WI38 (cell line): ENCODE measurements around the gene RBM39.

Experiments used
- H3K4me3 ChIP-seq: 2 replicates; pipeline ENCODE4 v1.5.1; 2011; ENCODE audit warnings: low read depth, mild to moderate bottlenecking, control low read depth, low read length
- TF ChIP-seq, protein P1 (sequence below): IDR thresholded peaks from 2 replicates; pipeline ENCODE4 v1.5.1; 2012; ENCODE audit warnings: low read depth, mild to moderate bottlenecking, control low read depth, low read length

The RBM39 gene

DNA sequence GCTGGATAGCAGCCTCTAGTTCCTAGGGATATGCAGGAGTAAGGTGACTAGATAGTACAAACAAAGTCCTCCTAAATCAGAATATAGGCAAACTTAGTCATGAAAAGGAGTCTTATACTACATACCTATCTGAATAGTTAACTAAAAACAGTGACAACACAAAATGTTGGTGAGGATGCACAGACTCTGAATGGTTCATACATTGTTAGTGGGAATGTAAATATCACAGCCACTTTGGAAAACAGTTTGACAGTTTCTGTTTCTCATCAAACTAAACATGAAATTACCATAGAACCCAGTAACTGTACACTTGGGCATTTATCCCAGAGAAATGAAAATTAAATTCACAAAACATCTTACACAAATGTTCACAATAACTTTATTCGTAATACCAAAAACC lies 60.1 kb downstream of the RBM39 start:
- H3K4me3 ChIP-seq: no peak overlapping the region
- TF ChIP-seq, protein P1, sequence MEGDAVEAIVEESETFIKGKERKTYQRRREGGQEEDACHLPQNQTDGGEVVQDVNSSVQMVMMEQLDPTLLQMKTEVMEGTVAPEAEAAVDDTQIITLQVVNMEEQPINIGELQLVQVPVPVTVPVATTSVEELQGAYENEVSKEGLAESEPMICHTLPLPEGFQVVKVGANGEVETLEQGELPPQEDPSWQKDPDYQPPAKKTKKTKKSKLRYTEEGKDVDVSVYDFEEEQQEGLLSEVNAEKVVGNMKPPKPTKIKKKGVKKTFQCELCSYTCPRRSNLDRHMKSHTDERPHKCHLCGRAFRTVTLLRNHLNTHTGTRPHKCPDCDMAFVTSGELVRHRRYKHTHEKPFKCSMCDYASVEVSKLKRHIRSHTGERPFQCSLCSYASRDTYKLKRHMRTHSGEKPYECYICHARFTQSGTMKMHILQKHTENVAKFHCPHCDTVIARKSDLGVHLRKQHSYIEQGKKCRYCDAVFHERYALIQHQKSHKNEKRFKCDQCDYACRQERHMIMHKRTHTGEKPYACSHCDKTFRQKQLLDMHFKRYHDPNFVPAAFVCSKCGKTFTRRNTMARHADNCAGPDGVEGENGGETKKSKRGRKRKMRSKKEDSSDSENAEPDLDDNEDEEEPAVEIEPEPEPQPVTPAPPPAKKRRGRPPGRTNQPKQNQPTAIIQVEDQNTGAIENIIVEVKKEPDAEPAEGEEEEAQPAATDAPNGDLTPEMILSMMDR: no peak

DNA sequence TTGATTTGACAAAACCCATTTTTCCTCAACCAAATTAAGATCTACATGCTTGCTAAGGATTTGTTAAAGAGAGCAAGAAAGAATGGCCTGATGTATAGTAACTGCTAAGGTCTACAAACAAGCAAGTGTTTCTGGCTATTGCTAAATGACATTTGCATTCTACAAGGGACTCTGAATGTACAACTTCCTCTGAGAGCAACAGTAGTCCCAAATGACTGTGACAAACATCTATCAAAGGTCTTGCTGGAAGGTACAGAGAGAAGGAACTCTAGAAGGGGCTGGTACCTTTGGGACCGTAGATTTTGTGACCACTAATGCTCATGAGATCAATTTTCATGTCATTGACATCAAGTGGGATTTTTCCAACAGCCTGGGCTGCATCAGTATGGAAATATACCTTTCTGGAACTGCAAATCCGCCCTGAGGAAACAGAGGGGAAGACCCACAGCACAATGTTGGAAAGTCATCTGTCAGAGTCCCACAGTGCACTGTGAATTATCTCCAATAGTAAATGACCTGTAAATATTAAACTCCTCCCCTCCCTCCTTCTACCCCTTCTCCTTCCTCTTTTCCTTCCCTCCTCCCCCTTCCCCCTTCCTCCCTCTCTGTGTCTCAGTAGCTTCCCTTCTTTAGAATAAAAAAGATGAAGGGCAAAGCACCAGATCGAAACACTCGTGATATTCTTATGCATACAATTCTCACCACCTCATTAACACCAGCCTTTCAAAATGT lies 61.4 kb downstream of the RBM39 start:
- no peak overlapping the region for H3K4me3 ChIP-seq
- TF ChIP-seq, protein P1: no peak

DNA sequence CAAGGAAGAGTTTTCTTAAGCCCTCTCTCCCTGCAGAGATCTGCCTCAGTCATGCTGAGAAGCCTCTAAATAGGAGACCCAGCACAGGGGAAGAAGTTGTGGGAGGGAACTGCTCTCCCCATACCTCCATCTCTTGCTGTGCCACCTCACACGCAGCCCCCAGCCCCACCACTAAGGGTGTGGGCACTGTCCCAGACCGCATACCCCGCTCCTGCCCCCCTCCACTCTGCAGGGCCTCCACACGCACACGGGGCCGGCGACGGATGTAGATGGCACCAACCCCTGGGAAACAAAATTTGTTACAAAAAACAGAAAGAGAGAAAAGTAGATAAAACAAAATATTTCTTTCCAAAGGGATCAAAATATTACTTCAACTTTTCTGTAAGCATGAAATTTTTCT lies 67.1 kb downstream of the RBM39 start:
- H3K4me3 ChIP-seq: no peak overlapping the region
- TF ChIP-seq, protein P1: no peak

DNA sequence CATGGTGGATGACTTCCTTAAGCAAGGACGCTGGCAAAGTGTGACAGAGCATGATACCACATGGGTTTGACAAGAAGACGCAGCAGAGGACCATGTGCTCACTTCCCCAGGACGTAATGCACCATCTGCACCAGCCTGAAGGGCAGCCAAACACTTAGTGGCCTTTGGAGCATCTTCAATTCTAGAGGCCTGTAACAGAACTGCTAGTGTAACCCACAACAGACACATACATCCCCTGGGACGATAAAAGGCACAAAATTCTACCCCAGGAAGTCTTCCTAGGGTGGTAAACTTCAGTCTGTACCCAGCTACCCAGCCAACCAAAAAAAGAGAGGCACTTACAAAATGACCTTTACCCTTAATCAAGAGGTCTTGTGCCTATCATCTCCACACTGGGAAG lies 68.2 kb downstream of the RBM39 start:
- TF ChIP-seq, protein P1: no peak
- no peak overlapping the region for H3K4me3 ChIP-seq

DNA sequence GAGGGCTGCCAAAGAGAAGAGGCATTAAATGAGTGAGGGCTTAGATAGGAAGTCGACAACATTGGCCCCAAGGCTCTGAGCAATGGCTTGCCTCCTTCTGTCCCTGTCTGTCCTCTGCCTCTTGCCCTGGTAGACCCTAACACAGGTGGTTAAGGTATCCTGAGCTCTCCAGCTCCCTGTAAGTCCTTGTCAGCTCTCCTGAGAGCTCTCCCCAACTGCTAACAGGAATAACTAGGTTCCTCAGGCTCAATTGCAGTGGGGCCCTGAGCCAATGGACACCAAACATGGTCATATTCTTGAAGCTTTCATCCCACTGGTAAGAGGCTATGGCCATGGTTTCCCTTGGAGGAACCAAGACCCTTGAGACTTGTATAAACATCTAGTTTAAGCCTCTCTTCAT lies 72.4 kb downstream of the RBM39 start:
- no peak overlapping the region for H3K4me3 ChIP-seq
- TF ChIP-seq, protein P1: no peak

DNA sequence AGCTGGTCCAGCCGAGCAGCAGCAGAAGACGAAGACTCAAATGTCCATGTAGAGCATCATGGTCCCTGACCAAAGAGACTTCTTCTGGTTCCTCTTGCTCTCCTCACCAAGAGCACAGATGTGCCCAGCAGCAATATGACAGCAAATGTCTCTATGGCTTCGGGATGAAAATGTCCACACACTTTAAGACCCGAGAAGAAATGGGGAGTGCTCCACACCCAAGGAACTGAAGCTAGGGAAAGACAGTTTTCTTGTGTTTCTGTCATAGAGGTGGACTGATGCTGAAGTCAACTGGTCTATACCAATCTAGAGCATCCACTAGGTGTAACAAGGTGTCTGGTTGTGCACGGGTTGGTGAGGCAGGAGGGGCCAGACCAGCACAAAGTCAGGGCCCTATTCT lies 72.8 kb downstream of the RBM39 start:
- no peak overlapping the region for H3K4me3 ChIP-seq
- TF ChIP-seq, protein P1: no peak

DNA sequence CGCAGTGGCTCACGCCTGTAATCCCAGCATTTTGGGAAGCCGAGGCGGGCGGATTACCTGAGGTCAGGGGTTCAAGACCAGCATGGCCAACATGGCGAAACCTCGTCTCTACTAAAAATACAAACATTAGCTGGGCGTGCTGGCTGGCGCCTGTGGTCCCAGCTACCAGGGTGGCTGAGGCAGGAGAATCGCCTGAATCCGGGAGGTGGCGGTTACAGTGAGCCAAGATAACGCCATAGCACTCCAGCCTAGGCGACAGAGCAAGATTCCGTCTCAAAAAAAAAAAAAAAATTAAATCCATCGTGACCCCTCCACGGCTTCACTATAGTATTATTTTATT lies 76.1 kb downstream of the RBM39 start:
- TF ChIP-seq, protein P1: no peak

More for the DNA sequence above, 76.1 kb downstream of the RBM39 start:
- H3K4me3 ChIP-seq: no peak overlapping the region
